GM18519 (cell line): ENCODE data around the gene FAM131C.

ENCODE experiments used
- ATAC-seq: cut with Tn5 transposase; IDR thresholded peaks from one replicate; pipeline ENCODE4 v1.9.1; 2021; ENCODE audit warnings: mild to moderate bottlenecking, moderate library complexity; ENCODE audit not compliant: unreplicated experiment, low FRiP score

Gene FAM131C

DNA sequence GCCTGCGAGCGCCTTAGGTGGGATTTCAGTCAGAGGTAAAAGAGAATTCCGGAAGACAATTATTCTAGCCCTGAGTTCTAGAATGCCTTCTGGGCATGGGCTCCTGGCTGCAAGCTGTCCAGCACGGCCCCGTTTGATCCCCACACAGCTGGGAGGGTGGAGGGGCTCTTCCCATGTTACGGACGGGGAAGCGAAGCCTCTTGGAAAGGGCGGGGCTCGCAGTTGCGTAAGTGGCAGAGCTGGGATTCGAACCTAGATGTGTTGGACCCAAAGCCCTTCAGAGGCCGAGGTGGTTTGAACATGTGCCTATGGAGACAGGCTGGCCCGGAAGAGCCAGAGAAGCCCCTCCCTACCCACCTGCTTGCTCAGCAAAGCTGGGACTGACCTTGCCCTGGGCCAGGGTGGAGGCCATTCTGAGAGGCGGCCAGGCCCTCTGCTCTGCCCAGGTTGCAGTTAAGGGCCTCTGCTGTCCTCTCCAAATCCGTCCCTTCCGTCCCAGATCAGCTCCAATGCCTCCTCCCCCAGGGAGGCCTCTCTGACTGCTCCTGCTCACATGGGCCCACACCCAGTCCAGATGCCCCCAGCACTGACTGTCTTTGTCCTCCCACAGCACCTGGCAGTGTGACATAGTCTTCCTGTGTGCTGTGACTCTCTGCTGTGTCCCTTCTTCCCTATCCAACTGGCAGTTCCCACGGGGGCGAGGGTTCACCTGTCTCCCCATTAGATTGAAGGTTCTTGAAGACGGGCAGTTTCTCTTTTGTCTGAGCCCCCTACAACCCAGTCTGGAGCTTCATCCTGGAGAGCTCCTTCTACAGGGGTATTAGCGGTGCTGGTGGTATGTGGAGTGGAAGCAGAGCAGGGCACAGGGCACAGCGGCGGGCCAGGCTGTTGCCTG, 54.5 kb downstream of the FAM131C start:
- no peak for ATAC-seq

DNA sequence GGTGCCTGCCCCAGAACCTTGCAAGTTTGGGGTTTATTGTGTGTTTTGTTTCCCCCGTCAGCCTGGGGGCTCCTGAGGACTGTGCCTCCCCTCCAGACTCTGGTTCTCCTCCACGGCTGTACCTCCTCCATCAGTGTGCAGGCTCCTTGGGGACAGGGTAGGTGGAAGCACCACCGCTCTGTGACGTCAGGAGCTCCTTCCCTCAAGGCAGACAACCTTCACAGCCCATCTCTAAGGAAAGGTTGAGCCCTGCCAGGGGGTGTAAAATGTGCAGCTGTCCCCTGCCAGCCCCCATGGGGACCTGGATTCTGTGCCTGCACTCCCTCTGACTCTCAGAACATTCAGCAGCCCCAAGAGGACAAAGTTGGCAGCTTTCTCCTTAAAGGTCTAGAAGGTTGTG, 55.1 kb downstream of the FAM131C start:
- ATAC-seq: no peak

DNA sequence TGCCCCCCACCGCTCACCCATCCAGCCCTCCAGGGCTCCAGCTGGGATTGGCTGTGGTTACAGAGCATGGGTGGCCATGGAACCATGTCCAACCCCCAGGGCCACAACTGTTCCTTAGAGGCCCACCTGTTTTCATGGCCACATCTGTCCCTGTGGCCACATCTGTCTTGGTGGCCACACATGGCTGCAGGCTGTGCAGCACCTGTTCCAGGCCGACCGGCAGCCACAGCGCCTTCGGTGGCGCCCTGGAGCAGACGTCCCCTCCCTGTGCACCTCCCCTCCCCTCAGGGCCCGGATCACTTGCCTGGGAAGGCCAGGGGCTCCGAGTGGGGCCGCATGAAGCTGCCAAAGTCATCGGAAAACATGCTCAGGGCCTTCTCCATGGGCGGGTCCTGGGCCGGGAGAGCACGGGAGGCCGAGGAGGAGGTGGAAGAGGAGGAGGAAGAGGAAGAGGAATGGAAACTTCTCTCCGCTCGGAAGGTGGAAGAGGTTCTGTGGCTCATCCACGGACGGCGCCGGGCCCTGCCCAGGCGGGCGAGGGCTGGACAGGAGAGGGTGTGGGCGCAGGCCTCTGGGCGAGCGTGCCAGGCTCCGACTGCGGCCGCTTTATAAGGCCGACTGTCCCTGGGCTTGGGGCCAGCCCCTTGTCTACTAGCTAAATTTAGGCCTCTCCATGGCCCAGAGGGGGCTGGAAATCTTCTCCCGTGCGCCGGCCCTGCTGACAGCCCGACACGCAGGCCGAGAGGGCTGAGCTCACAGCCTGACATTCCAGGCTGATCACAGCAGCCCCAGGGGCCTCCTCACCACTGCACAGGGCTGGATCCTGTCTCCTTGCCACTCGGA, 55.8 kb downstream of the FAM131C start, which contains the start of gene HSPB7:
Gene HSPB7, minus strand, starts transcription at position 583 of the 843 bp plus-strand sequence. Its CDS starts 80 bp downstream, at position 503.
- no peak for ATAC-seq

GRCh38 chr1:16017076-16017460, 56.4 kb downstream of the FAM131C start:
- no peak for ATAC-seq

GRCh38 chr1:16015960-16016901, 57.2 kb downstream of the FAM131C start:
- no peak for ATAC-seq

GRCh38 chr1:16015491-16015890, 58.0 kb downstream of the FAM131C start:
- no peak for ATAC-seq

- no peak for ATAC-seq
These were observed 58.7 kb downstream of the FAM131C start for GRCh38 chr1:16014509-16015482.

DNA sequence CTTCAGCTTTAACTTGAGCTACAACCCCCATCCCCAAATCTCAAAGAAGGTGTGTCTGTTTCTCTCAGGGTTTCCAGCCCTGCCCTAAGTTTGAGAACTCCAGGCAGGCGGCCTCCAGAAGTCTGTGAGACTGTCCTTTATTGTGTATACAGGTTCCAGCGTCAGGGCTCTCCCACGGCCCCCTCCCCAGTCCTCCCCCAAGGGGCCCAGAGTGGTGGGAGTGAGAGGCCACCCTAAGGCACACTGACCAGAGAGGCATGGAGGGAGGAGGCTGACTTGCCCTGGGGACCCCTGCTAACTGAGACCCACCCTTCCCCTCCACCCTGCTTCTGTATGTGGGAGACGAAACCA, 59.6 kb downstream of the FAM131C start:
- no peak for ATAC-seq

DNA sequence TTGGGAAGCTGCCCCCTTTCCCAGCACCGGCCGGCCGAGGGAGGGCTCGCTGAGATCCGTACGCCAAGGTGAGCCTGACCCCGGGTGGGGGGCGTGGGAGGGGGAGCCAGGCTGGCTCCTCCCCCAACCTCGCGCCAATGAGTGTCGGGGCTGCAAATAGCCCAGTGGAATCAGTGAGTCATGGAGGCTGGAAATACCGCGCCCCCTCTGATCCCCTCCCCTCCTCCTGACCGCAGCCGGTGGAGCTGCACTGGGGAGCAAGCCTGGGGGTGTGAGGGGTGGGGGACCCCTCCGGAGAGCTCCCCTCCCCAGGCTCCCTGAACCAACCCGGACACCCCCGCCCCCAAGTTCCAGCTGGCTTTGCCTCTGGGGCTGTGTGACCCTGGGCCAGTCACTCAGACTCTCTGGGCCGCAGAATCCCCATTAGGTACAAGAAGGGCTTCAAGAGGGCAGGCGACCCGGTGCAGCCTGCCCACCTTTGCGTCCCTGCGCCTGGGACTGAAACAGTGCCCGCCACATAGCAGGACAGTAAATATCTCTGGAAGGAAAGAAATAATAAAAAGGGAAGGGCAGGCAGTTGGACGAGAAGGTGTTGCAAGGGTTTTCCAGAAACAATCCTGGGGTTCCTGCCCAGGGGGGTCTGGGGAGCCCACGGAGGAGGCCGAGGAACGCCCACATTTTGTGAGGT, 60.1 kb downstream of the FAM131C start:
- ATAC-seq: no peak

DNA sequence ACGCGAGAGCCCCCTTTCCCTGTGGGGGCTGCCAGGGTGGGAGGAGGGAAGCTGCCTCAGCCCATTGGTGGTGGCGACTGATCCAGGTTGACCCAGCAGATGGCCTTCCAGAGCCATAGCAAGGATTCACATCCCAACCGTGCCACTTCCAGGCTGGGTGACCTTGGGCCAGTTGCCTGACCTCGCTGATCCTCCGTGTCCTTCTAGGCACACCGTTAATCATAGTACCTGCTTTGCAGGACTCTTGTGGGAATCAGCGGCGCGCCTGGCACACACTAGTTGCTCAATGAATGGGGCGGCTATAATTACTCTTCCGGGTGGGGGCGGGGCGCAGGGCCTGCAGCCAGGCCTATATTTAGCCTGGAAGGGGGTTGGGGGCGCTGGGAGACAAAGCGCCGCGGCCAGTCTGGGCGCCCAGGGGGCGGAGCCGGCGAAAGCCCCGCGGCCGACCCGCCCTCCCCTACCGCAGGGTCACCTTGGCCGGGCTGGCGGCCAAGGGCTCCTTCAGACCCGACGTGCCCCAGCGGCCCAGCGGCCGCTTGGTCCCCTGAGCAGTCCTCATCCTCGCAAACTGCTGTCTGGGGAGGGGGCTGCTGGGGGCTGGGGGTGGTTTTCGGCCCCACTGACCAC, 60.7 kb downstream of the FAM131C start:
- no peak for ATAC-seq

DNA sequence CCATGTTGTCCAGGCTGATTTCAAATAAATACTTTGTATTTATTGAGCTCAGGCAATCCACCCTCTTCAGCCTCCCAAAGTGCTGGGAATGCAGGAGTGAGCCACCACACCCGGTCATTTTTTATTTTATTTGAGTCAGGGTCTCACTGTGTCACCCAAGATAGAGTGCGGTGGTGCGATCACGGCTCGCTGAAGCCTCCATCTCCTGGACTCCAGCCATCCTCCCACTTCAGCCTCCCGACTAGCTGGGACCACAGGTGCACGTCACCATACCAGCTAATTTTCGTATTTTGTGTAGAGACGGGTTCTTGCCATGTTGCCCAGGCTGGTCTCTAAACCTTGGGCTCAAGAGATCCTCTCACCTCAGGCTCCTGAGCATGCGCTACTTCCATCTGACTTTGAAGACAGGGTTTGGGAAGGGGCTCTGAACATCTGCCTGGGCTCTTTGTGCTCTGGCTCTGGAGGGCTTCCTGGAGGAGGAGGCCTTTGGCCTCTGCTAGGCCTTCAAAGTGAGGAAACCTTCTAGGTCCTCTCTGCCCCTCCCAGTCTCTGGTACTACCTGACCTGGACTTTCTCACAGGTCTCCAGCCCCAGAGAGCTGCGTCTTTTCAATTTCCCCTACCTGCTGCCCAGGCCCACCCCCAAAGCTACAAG, 61.4 kb downstream of the FAM131C start:
- no peak for ATAC-seq

- ATAC-seq: no peak
These were observed 62.6 kb downstream of the FAM131C start for GRCh38 chr1:16010837-16011236.

DNA sequence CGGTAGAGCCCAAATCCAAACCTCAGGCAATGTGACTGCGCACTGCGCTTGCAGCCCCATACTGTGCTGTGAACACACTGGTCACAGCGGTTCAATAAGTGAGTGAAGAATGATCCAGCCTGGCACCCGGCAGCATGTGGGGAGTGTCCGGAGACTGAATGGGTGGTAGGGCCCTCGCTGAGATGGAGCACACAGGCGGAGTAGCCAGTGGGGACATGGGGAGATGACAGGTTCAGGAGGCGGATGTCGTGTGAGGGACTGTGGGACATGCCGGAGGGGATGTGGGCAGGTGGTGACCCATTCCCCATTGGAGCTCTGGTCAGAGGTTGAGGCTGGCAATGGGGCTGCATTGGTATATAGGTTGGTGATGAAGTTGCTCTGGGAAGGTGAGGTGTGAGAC, 63.8 kb downstream of the FAM131C start:
- no peak for ATAC-seq

DNA sequence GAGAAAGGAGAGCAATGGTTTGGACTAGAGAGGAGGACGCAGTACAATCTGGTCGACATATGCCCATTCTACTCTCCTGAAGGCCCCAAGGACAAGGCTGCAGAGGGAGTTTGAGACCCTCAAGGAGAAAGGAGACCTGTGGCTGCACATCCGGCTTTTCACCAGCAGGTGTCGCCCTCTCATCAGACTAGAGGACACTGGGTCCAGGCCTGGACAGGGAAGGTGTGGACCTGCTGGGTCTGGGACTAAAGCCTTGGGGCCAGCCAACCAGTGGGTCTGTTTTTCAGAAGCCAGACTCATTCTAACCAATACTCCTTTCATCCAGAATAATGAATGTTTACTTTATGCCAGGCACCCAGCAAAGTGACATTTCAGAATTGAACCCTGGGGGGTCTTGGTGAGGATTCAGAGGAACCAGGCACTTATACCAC, 64.4 kb downstream of the FAM131C start:
- ATAC-seq: no peak
